Measurements from ENCODE around the gene ZNF579. TPM values are rescaled to one million over a fixed set of nuclear protein-coding genes. Genes with fewer than 3 reads are reported as not detected.
A peak's percentile ranks its signal among the peaks of the same experiment; 100 is the strongest.

Gene ZNF579
- total and polyA plus RNA-seq, 4 donors = 2.1 to 25.3 (median 17.4) TPM

GRCh38 chr19:55603581-55604292 lies 23.1 kb upstream of the ZNF579 start:
- Histone ChIP-seq H3K27ac (ENCODE audit: low read depth, low read length) (no peak overlapping the region), H3K36me3 (ENCODE audit: control insufficient read depth, insufficient read depth, low read length) (peaks cover 22% of the 10 kb centered on the region), H3K4me1 (ENCODE audit: control insufficient read depth, insufficient read depth, low read length) (peaks cover 38% of the 10 kb centered on the region), H3K27me3 (ENCODE audit: control insufficient read depth, insufficient read depth, low read length) (no peaks in the 10 kb centered on the region), H3K9me3 (ENCODE audit: control insufficient read depth, insufficient read depth, low read length) (no peaks in the 10 kb centered on the region), H3K4me3 (ENCODE audit: low read depth, low read length) (no peak overlapping the region)
- DNase-seq (ENCODE audit: low read depth in 4 of 6, low spot score in 6 of 6) = no peak
- 78% methylated on average over 20 of the region's 22 CpGs for WGBS (ENCODE audit: insufficient coverage)

- 92% methylated on average over 19 of the region's 21 CpGs for WGBS (ENCODE audit: insufficient coverage)
- Histone ChIP-seq H3K27ac (ENCODE audit: low read depth, low read length) (no peak overlapping the region), H3K27me3 (ENCODE audit: control insufficient read depth, insufficient read depth, low read length) (no peaks in the 10 kb centered on the region), H3K36me3 (ENCODE audit: control insufficient read depth, insufficient read depth, low read length) (peaks cover 22% of the 10 kb centered on the region), H3K4me3 (ENCODE audit: low read depth, low read length) (no peak overlapping the region), H3K9me3 (ENCODE audit: control insufficient read depth, insufficient read depth, low read length) (no peaks in the 10 kb centered on the region), H3K4me1 (ENCODE audit: control insufficient read depth, insufficient read depth, low read length) (peaks cover 38% of the 10 kb centered on the region)
- DNase-seq (ENCODE audit: low read depth in 4 of 6, low spot score in 6 of 6) = no peak
Observed at GRCh38 chr19:55603115-55603514, 22.5 kb upstream of the ZNF579 start.

GRCh38 chr19:55602104-55603001 lies 21.7 kb upstream of the ZNF579 start:
- Histone ChIP-seq H3K4me3 (ENCODE audit: low read depth, low read length) (no peak overlapping the region), H3K4me1 (ENCODE audit: control insufficient read depth, insufficient read depth, low read length) (peaks cover 37% of the 10 kb centered on the region), H3K27me3 (ENCODE audit: control insufficient read depth, insufficient read depth, low read length) (no peaks in the 10 kb centered on the region), H3K9me3 (ENCODE audit: control insufficient read depth, insufficient read depth, low read length) (no peaks in the 10 kb centered on the region), H3K27ac (ENCODE audit: low read depth, low read length) (no peak overlapping the region), H3K36me3 (ENCODE audit: control insufficient read depth, insufficient read depth, low read length) (peaks cover 25% of the 10 kb centered on the region)
- DNase-seq (ENCODE audit: low read depth in 4 of 6, low spot score in 6 of 6) = no peak
- WGBS (ENCODE audit: insufficient coverage) = 95% methylated on average over 58 of the region's 60 CpGs

- Histone ChIP-seq H3K4me1 (ENCODE audit: control insufficient read depth, insufficient read depth, low read length) (peaks cover 25% of the 10 kb centered on the region), H3K27ac (ENCODE audit: low read depth, low read length) (peak overlapping the region; percentile 93), H3K4me3 (ENCODE audit: low read depth, low read length) (peak overlapping the region; percentile 68), H3K9me3 (ENCODE audit: control insufficient read depth, insufficient read depth, low read length) (no peaks in the 10 kb centered on the region), H3K36me3 (ENCODE audit: control insufficient read depth, insufficient read depth, low read length) (peaks cover 27% of the 10 kb centered on the region), H3K27me3 (ENCODE audit: control insufficient read depth, insufficient read depth, low read length) (no peaks in the 10 kb centered on the region)
- no peak for DNase-seq (ENCODE audit: low read depth in 4 of 6, low spot score in 6 of 6)
- WGBS (ENCODE audit: insufficient coverage) = 92% methylated on average over 4 of the region's 4 CpGs
Observed at GRCh38 chr19:55601084-55601483, 20.4 kb upstream of the ZNF579 start.

- WGBS (ENCODE audit: insufficient coverage) = 0% methylated on average over 4 of the region's 15 CpGs
- no peak for DNase-seq (ENCODE audit: low read depth in 4 of 6, low spot score in 6 of 6)
- H3K27ac ChIP-seq (ENCODE audit: low read depth, low read length) = peak overlapping the region; percentile 93
Observed at GRCh38 chr19:55600662-55601028, 20.0 kb upstream of the ZNF579 start.

GRCh38 chr19:55599842-55600661 lies 19.4 kb upstream of the ZNF579 start, which contains the start of gene ZNF524:
ZNF524 (plus strand) TSS chr19:55600288; CDS start chr19:55602113, 1,825 bp downstream.
- Histone ChIP-seq H3K4me3 (ENCODE audit: low read depth, low read length) (peak within 1 kb of the TSS; percentile 92), H3K4me1 (ENCODE audit: control insufficient read depth, insufficient read depth, low read length) (peaks cover 21% of the 10 kb centered on the region), H3K9me3 (ENCODE audit: control insufficient read depth, insufficient read depth, low read length) (no peaks in the 10 kb centered on the region), H3K36me3 (ENCODE audit: control insufficient read depth, insufficient read depth, low read length) (peaks cover 37% of the 10 kb centered on the region), H3K27ac (ENCODE audit: low read depth, low read length) (peak within 1 kb of the TSS; percentile 100), H3K27me3 (ENCODE audit: control insufficient read depth, insufficient read depth, low read length) (no peaks in the 10 kb centered on the region)
- DNase-seq (ENCODE audit: low read depth in 4 of 6, low spot score in 6 of 6) = peak; percentile 89 to 100 (median 96)
- 0% methylated on average over 55 of the region's 97 CpGs for WGBS (ENCODE audit: insufficient coverage)

More at GRCh38 chr19:55600662-55601028, 20.0 kb upstream of the ZNF579 start:
- Histone ChIP-seq H3K36me3 (ENCODE audit: control insufficient read depth, insufficient read depth, low read length) (peaks cover 31% of the 10 kb centered on the region), H3K27me3 (ENCODE audit: control insufficient read depth, insufficient read depth, low read length) (no peaks in the 10 kb centered on the region), H3K4me1 (ENCODE audit: control insufficient read depth, insufficient read depth, low read length) (peaks cover 21% of the 10 kb centered on the region), H3K9me3 (ENCODE audit: control insufficient read depth, insufficient read depth, low read length) (no peaks in the 10 kb centered on the region), H3K4me3 (ENCODE audit: low read depth, low read length) (peak overlapping the region; percentile 68)

GRCh38 chr19:55599468-55599841 lies 18.8 kb upstream of the ZNF579 start, which contains the start of gene FIZ1:
FIZ1 (minus strand) TSS chr19:55599517; CDS start chr19:55597865, 1,652 bp downstream.
- Histone ChIP-seq H3K27ac (ENCODE audit: low read depth, low read length) (peak within 1 kb of the TSS; percentile 100), H3K9me3 (ENCODE audit: control insufficient read depth, insufficient read depth, low read length) (no peaks in the 10 kb centered on the region), H3K36me3 (ENCODE audit: control insufficient read depth, insufficient read depth, low read length) (peaks cover 42% of the 10 kb centered on the region), H3K4me1 (ENCODE audit: control insufficient read depth, insufficient read depth, low read length) (peaks cover 17% of the 10 kb centered on the region), H3K27me3 (ENCODE audit: control insufficient read depth, insufficient read depth, low read length) (no peaks in the 10 kb centered on the region), H3K4me3 (ENCODE audit: low read depth, low read length) (peak within 1 kb of the TSS; percentile 92)
- 0% methylated on average over 15 of the region's 23 CpGs for WGBS (ENCODE audit: insufficient coverage)
- DNase-seq (ENCODE audit: low read depth in 4 of 6, low spot score in 6 of 6) = peak; percentile 99 to 100 (median 100)

- Histone ChIP-seq H3K9me3 (ENCODE audit: control insufficient read depth, insufficient read depth, low read length) (no peaks in the 10 kb centered on the region), H3K27ac (ENCODE audit: low read depth, low read length) (peak overlapping the region; percentile 100), H3K27me3 (ENCODE audit: control insufficient read depth, insufficient read depth, low read length) (no peaks in the 10 kb centered on the region), H3K4me1 (ENCODE audit: control insufficient read depth, insufficient read depth, low read length) (peaks cover 11% of the 10 kb centered on the region), H3K4me3 (ENCODE audit: low read depth, low read length) (peak overlapping the region; percentile 92), H3K36me3 (ENCODE audit: control insufficient read depth, insufficient read depth, low read length) (peaks cover 46% of the 10 kb centered on the region)
- 6% methylated on average over 25 of the region's 26 CpGs for WGBS (ENCODE audit: insufficient coverage)
- peak in 5 of 6 donors; percentile 77 to 98 (median 80) for DNase-seq (ENCODE audit: low read depth in 4 of 6, low spot score in 6 of 6)
Observed at GRCh38 chr19:55598719-55599467, 18.2 kb upstream of the ZNF579 start.

Data from spinal cord (tissue), 10 donors.